Bronchial epithelial cell (primary cell): ENCODE results near the gene SAYSD1. TPM values are rescaled to one million over a fixed set of nuclear protein-coding genes. Genes with fewer than 3 reads are reported as not detected.
A peak's percentile ranks its signal among the peaks of the same experiment; 100 is the strongest.

Experiments used
- DNase-seq: peaks from one replicate; pipeline ENCODE4 v3.0.0-alpha.2; 2010; ENCODE audit warnings: low read depth
- FAIRE-seq: peaks from 2 replicates; lab custom pipeline; 2011; peaks lifted over from hg19 to GRCh38; lab: Jason Lieb, UNC
- H3K27me3 ChIP-seq: 2 replicates; pipeline ENCODE4 v1.5.1; 2011; ENCODE audit warnings: low read length; ENCODE audit not compliant: control insufficient read depth, insufficient read depth
- H3K36me3 ChIP-seq: 2 replicates; pipeline ENCODE4 v1.5.1; 2011; ENCODE audit warnings: low read length; ENCODE audit not compliant: control insufficient read depth, insufficient read depth
- H3K4me3 ChIP-seq: 2 replicates; pipeline ENCODE4 v1.5.1; 2011; ENCODE audit warnings: mild to moderate bottlenecking, low read depth, low read length, control low read depth
- total RNA-seq: library from RNA; depleted of rRNA; stranded (reverse); fragments of >200 nt; gene quantifications from 2 replicates; pipeline ENCODE4 v1.2.1, GENCODE V29; 2014
- TF ChIP-seq, protein P1 (sequence below): IDR thresholded peaks from 2 replicates; pipeline ENCODE4 v1.5.1; 2011; ENCODE audit warnings: mild to moderate bottlenecking, moderate library complexity, low read length, control low read depth, inconsistent platforms; ENCODE audit not compliant: insufficient read depth, severe bottlenecking

SAYSD1 gene
- total RNA-seq, 1 donor from 2014 or later, result 9.0 TPM

DNA sequence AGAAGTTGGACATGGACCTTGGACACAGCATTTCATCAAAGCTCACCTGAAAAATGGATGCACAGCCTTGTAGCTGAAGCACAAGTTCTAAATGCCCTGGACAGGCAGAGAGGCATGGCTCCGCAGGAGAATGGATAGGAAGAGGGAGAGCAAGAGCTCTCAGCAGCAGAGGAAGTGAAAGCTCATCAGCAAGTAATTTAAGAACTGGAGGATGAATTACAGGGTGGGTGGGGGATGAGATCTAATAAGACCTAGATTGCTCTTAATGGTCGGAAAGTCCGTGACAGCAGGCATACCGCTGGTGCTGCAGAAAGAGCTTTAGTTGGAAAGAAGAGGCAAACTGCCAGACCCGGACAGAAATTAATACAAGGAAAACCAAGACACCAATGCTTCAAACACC lies 37.3 kb upstream of the SAYSD1 start:
- Histone ChIP-seq H3K27me3 (peaks cover 2% of the 10 kb centered on the region), H3K4me3 (no peak overlapping the region), H3K36me3 (no peaks in the 10 kb centered on the region)
- no peak for FAIRE-seq
- DNase-seq, result no peak
- TF ChIP-seq, protein P1, sequence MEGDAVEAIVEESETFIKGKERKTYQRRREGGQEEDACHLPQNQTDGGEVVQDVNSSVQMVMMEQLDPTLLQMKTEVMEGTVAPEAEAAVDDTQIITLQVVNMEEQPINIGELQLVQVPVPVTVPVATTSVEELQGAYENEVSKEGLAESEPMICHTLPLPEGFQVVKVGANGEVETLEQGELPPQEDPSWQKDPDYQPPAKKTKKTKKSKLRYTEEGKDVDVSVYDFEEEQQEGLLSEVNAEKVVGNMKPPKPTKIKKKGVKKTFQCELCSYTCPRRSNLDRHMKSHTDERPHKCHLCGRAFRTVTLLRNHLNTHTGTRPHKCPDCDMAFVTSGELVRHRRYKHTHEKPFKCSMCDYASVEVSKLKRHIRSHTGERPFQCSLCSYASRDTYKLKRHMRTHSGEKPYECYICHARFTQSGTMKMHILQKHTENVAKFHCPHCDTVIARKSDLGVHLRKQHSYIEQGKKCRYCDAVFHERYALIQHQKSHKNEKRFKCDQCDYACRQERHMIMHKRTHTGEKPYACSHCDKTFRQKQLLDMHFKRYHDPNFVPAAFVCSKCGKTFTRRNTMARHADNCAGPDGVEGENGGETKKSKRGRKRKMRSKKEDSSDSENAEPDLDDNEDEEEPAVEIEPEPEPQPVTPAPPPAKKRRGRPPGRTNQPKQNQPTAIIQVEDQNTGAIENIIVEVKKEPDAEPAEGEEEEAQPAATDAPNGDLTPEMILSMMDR, result no peak

DNA sequence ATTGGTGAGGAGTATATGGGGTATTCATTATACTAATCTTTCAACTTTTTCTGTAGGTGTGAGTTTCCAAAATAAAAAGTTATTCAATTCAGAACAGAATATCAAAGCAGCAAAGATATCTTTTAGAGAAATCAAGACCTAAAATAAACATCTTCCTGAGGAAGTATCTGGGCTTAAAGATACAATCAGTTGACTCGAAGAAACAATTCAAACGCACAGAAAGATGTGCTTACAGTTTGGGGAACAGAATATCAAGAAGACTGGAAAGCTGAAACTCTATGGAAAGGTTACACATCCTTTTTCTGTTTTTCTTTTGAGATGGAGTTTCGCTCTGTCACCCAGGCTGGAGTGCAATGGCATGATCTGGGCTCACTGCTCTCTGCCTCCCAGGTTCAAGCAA lies 36.2 kb upstream of the SAYSD1 start:
- H3K36me3 ChIP-seq, result no peaks in the 10 kb centered on the region
- no peak overlapping the region for H3K4me3 ChIP-seq
- H3K27me3 ChIP-seq, result peaks cover 4% of the 10 kb centered on the region
- FAIRE-seq, result no peak
- no peak for DNase-seq
- TF ChIP-seq, protein P1, result no peak

DNA sequence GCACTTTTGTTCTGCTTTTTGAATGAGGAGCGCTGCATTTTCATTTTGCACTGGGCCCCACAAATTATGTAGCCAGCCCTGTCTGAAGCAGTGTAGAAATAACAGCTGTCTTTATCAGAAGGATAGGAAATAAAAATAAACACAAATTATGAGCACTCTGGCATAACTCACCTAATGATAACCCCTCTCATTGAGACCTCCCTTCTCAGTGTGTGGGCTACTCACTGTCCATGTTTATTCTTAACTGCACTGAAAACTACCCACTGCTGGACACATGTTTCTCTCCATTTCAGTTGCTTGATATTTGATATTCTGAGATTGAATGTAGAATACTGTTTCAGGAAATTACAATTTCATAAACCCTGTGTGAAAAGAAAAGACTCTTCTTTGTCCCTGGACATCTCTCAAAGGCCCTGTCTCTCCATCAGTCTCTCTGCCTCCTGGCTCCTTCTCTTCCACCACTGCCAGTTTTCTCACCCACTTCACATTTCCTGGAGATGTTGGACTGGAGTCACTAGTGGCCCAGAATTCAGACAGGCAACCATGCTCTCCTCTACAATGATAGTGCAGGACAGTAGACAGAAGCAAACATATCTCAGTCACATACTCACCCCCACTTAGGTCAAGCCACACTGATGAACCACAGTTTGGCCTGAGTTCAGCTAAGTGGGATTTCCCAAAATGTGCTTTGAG lies 29.6 kb upstream of the SAYSD1 start:
- FAIRE-seq (peak; percentile 77), DNase-seq (no peak)
- H3K4me3 ChIP-seq, result no peak overlapping the region
- H3K36me3 ChIP-seq, result no peaks in the 10 kb centered on the region
- TF ChIP-seq, protein P1, result no peak
- H3K27me3 ChIP-seq, result peaks cover 4% of the 10 kb centered on the region

DNA sequence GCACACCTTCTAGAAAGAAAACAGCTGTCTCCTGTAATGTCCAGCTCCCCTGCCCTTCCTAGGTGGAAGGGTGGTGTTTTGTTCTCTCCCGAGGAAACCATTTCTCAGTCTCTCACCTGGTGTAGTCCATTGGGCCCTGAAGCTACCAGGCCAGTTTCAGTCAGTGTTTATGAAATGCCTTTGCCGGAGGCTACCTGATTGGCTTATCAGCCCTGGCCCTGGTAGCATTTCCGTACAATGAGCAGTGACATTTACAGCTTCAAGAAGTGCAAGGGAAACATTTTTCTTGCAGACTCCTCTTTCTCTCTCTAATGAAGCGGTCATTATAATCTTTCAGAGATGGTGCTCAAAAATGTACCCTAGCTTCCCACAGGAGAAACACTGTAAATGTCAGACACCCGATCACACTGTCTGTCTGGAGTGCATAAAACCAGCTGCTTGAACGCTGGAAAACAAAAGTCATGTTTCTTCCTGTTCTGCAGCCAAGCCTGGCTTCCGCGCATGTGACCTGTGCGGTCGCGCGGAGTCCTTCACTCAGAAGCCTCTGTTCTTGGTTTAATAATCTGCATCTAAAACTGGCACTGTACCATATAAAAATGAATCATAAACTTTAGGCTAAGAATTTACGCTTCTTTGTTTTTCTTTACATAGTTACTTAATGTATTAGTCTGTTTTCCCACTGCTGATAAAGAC lies 28.4 kb upstream of the SAYSD1 start:
- H3K36me3 ChIP-seq, result no peaks in the 10 kb centered on the region
- DNase-seq (peak; percentile 50), FAIRE-seq (peak; percentile 76)
- TF ChIP-seq, protein P1, result no peak
- no peak overlapping the region for H3K4me3 ChIP-seq
- peaks cover 4% of the 10 kb centered on the region for H3K27me3 ChIP-seq

DNA sequence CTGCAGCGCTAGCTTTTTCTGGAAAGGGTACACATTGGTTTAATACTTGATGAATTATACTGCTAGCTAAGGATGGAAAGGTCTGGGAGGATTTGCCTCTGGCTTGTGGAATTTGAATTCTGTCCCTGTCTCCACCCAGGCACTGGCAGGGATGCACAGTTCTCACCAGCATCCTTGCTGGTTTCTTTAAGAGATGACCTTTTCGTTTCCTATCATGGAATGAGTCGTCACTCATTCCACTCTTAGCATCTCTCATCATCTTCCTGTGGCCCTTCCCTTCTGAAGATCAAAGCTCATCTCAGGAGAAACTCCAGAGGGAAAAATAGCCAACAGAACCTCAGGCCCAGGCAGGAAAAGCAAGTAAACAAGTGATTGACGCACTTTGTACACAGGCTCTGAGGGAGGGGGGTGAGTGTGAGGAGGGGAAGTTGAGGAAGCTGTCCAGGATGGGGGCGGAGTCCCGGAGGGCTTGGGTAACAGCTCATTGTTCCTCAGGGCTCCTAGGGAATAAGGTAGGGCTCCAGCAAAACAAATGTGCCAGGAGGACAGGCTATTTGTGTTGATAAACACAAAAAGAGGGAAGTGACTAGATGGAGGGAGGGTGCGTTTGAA lies 25.7 kb upstream of the SAYSD1 start:
- TF ChIP-seq, protein P1, result no peak
- Histone ChIP-seq H3K4me3 (no peak overlapping the region), H3K27me3 (no peaks in the 10 kb centered on the region), H3K36me3 (no peaks in the 10 kb centered on the region)
- DNase-seq, result no peak
- FAIRE-seq, result no peak
